ENCODE measurements around the gene G2E3.
A peak's percentile ranks its signal among the peaks of the same experiment; 100 is the strongest.
"Not testable (repeated sequence)": the region's sequence is repeated elsewhere in the genome, so short reads cannot be mapped to it uniquely, and the experiment has no call there.

G2E3 gene

DNA sequence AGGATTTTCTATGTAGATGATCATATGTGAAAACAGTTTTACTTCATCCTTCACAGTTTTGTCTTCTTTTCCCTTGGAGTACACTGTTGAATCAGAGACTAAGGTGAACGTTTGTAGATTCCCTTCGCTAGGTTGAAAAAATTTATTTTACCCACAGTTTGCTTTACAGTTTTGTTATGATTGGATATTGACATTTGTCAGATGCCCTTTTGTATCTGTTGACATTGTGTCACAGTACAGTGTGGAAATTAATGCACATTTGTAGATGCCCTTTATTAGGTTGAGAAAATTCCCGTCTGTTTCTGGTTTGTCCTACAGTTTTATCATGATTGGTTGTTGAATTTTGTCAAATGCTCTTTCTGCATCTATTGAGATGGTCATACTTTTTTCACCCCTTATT is 13.3 kb downstream of the G2E3 start:
- Mint-ChIP-seq H3K27me3 (no peaks in the 10 kb centered on the region), H3K9me3 (no peaks in the 10 kb centered on the region), H3K36me3 (ENCODE audit: insufficient read depth) (peaks cover 7% of the 10 kb centered on the region), H3K4me3 (no peak overlapping the region), H3K27ac (ENCODE audit: low read depth) (no peak overlapping the region), H3K4me1 (peaks cover 87% of the 10 kb centered on the region)
- ATAC-seq (replicated peaks; ENCODE audit: extremely low read depth, poor library complexity, severe bottlenecking) (no peak), DNase-seq (ENCODE audit: low spot score in 2 of 2) (no peak)

GRCh38 chr14:30572771-30573170 is 13.8 kb downstream of the G2E3 start:
- ATAC-seq (replicated peaks; ENCODE audit: extremely low read depth, poor library complexity, severe bottlenecking) (no peak), DNase-seq (ENCODE audit: low spot score in 2 of 2) (no peak)
- H3K27ac Mint-ChIP-seq (ENCODE audit: low read depth) = no peak overlapping the region
- peaks cover 87% of the 10 kb centered on the region for H3K4me1 Mint-ChIP-seq
- H3K9me3 Mint-ChIP-seq = no peaks in the 10 kb centered on the region
- H3K27me3 Mint-ChIP-seq = no peaks in the 10 kb centered on the region
- no peak overlapping the region for H3K4me3 Mint-ChIP-seq
- H3K36me3 Mint-ChIP-seq (ENCODE audit: insufficient read depth) = peaks cover 6% of the 10 kb centered on the region

- no peak for DNase-seq (ENCODE audit: low spot score in 2 of 2)
- H3K36me3 Mint-ChIP-seq (ENCODE audit: insufficient read depth) = peaks cover 6% of the 10 kb centered on the region
- peaks cover 87% of the 10 kb centered on the region for H3K4me1 Mint-ChIP-seq
- H3K27ac Mint-ChIP-seq (ENCODE audit: low read depth) = no peak overlapping the region
- H3K4me3 Mint-ChIP-seq = no peak overlapping the region
- H3K27me3 Mint-ChIP-seq = no peaks in the 10 kb centered on the region
- no peaks in the 10 kb centered on the region for H3K9me3 Mint-ChIP-seq
- no peak for ATAC-seq (replicated peaks; ENCODE audit: extremely low read depth, poor library complexity, severe bottlenecking)
Observed at GRCh38 chr14:30573226-30573814, 14.4 kb downstream of the G2E3 start.

DNA sequence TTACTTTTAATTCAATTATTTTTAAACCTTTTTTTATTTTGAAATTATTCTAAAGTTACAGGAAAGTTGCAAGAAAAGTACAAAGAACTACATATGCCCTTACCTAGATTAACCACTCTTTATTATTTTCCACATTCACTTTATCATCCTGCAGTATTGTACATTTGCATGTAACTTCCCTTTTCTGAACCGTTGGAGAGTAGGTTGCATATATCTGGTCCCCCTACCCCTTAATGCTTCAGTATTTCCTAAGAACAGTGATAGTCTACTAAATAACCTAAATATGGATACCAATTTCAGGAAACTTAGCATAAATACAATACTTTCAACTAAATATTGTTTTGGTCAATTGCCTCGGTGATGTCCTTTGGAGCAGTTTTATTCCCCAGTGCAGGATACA is 15.0 kb downstream of the G2E3 start:
- no peak for DNase-seq (ENCODE audit: low spot score in 2 of 2)
- Mint-ChIP-seq H3K4me3 (no peak overlapping the region), H3K36me3 (ENCODE audit: insufficient read depth) (peaks cover 6% of the 10 kb centered on the region), H3K27ac (ENCODE audit: low read depth) (peak overlapping the region; percentile 19), H3K9me3 (no peaks in the 10 kb centered on the region), H3K27me3 (no peaks in the 10 kb centered on the region), H3K4me1 (peaks cover 88% of the 10 kb centered on the region)
- no peak for ATAC-seq (replicated peaks; ENCODE audit: extremely low read depth, poor library complexity, severe bottlenecking)

GRCh38 chr14:30574777-30575176 is 15.8 kb downstream of the G2E3 start:
- not testable (repeated sequence) for H3K27me3 Mint-ChIP-seq; H3K9me3 Mint-ChIP-seq; H3K4me3 Mint-ChIP-seq; H3K36me3 Mint-ChIP-seq (ENCODE audit: insufficient read depth); DNase-seq (ENCODE audit: low spot score in 2 of 2); ATAC-seq (replicated peaks; ENCODE audit: extremely low read depth, poor library complexity, severe bottlenecking)
- Mint-ChIP-seq H3K4me1 (peaks cover 82% of the 10 kb centered on the region), H3K27ac (ENCODE audit: low read depth) (peak overlapping the region; percentile 19)

DNA sequence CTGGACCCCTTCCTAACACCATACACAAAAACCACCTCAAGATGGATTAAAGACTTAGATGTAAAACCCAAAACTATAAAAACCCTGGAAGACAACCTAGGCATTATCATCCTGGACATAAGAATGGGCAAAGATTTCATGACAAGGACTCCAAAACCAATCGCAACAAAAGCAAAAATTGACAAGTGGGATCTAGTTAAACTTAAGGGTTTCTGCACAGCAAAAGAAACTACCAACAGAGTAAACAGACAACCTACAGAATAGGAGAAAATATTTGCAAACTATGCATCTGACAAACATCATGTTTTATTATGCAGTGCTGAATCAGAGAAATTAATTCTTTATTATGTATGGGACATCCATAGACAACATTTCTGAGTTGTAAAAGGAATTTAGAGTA is 17.4 kb downstream of the G2E3 start:
- not testable (repeated sequence) for H3K4me3 Mint-ChIP-seq; H3K27ac Mint-ChIP-seq (ENCODE audit: low read depth); DNase-seq (ENCODE audit: low spot score in 2 of 2); H3K9me3 Mint-ChIP-seq; H3K27me3 Mint-ChIP-seq; ATAC-seq (replicated peaks; ENCODE audit: extremely low read depth, poor library complexity, severe bottlenecking); H3K36me3 Mint-ChIP-seq (ENCODE audit: insufficient read depth)
- peaks cover 66% of the 10 kb centered on the region for H3K4me1 Mint-ChIP-seq

DNA sequence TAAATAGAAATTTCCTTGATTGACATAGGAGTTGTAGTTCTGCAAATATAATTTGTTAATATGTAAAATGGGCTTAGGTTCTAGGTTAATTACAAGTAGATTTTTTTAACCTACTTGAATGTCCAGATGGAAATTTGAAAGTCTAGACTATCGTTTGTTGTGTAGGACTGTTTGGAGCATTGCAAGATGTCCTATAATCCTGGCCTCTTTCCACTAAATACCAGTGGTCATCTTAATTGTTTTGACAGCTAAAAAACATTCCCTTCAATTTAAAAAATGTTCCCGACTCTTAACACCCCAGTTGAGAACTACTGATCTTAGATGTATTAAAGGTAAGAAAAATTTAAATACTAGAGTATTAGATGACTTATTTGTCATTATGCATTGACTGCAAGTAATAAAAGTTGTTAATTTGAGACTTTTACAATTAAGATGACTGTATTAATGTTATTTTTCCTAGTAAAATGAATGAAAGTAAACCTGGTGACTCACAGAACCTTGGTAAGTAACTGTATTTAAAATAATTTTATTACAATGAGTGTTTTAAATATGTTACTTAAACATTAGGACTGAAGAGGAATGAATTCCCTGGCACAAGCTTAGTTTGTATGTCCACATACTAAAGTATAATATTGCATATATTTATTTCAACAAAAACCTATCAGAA is 21.8 kb downstream of the G2E3 start:
- ATAC-seq (replicated peaks; ENCODE audit: extremely low read depth, poor library complexity, severe bottlenecking) (no peak), DNase-seq (ENCODE audit: low spot score in 2 of 2) (no peak)
- Mint-ChIP-seq H3K4me3 (no peak overlapping the region), H3K27me3 (no peaks in the 10 kb centered on the region), H3K4me1 (peaks cover 55% of the 10 kb centered on the region), H3K27ac (ENCODE audit: low read depth) (no peak overlapping the region), H3K9me3 (no peaks in the 10 kb centered on the region), H3K36me3 (ENCODE audit: insufficient read depth) (peaks cover 5% of the 10 kb centered on the region)

DNA sequence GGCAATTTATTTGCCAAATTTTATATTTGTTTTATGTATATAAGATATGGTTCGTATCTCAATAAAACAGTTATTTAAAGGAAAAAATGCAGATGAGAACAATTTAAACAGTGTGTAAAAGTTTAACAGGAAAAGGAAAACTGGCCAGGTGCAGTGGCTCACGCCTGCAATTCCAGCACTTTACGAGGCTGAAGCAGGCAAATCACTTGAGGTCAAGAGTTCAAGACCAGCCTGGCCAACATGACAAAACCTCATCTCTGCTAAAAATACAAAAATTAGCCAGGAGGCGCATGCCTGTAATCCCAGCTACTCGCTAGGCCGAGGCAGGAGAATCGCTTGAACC is 22.3 kb downstream of the G2E3 start:
- Mint-ChIP-seq H3K36me3 (ENCODE audit: insufficient read depth) (peaks cover 7% of the 10 kb centered on the region), H3K4me1 (peaks cover 55% of the 10 kb centered on the region), H3K27me3 (no peaks in the 10 kb centered on the region), H3K4me3 (no peak overlapping the region), H3K9me3 (no peaks in the 10 kb centered on the region), H3K27ac (ENCODE audit: low read depth) (no peak overlapping the region)
- ATAC-seq (replicated peaks; ENCODE audit: extremely low read depth, poor library complexity, severe bottlenecking) = no peak
- no peak for DNase-seq (ENCODE audit: low spot score in 2 of 2)

- H3K4me1 Mint-ChIP-seq = peaks cover 50% of the 10 kb centered on the region
- no peak overlapping the region for H3K4me3 Mint-ChIP-seq
- no peak for DNase-seq (ENCODE audit: low spot score in 2 of 2)
- no peaks in the 10 kb centered on the region for H3K27me3 Mint-ChIP-seq
- no peak overlapping the region for H3K27ac Mint-ChIP-seq (ENCODE audit: low read depth)
- peaks cover 7% of the 10 kb centered on the region for H3K36me3 Mint-ChIP-seq (ENCODE audit: insufficient read depth)
- no peaks in the 10 kb centered on the region for H3K9me3 Mint-ChIP-seq
- no peak for ATAC-seq (replicated peaks; ENCODE audit: extremely low read depth, poor library complexity, severe bottlenecking)
Observed at GRCh38 chr14:30582376-30582775, 23.4 kb downstream of the G2E3 start.

DNA sequence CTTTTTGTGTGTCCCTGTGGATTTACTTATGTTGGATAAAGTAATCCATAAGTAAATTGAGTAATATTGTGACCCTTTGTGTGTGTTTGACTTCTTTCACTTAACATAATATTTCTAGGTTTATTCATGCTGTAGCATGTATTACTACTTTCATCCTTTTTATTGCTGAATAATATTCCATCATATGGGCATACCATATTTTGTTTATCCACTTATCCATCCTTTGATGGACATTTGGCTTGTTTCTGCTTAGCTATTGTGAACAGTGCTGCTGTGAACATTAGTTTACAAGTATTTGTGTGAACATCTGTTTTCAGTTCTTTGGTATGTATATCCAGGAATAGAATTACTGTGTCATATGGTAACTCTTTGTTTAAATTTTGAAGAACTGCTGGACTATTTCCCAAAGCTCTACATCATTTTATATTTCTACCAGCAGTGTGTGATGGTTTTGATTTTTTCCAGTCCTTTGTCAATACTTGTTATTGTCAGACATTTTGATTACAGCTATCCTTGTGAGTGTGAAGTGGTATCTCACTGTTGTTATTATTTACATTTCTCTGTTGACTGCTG is 25.2 kb downstream of the G2E3 start:
- H3K27me3 Mint-ChIP-seq = no peaks in the 10 kb centered on the region
- ATAC-seq (replicated peaks; ENCODE audit: extremely low read depth, poor library complexity, severe bottlenecking) (no peak), DNase-seq (ENCODE audit: low spot score in 2 of 2) (no peak)
- peaks cover 7% of the 10 kb centered on the region for H3K36me3 Mint-ChIP-seq (ENCODE audit: insufficient read depth)
- H3K9me3 Mint-ChIP-seq = no peaks in the 10 kb centered on the region
- H3K4me3 Mint-ChIP-seq = no peak overlapping the region
- no peak overlapping the region for H3K27ac Mint-ChIP-seq (ENCODE audit: low read depth)
- H3K4me1 Mint-ChIP-seq = peaks cover 32% of the 10 kb centered on the region

DNA sequence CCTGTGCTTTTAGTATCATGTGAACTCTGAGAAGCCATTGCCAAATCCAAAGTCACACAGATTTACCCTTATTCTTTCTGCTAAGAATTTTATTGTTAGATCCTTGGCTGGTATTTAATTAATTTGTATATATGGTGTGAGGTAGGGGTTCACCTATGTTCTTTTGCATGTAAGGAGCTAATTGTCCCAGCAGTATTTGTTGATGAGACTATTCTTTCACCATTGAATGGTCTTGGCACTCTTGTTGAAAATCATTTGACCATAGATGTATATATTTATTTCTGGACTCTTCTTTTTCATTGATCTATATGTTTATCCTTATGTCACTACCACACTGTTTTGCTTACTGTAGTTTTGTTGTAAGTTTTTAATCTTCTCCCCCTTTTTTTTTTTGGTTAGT is 26.2 kb downstream of the G2E3 start:
- no peak overlapping the region for H3K4me3 Mint-ChIP-seq
- H3K27ac Mint-ChIP-seq (ENCODE audit: low read depth) = no peak overlapping the region
- H3K9me3 Mint-ChIP-seq = no peaks in the 10 kb centered on the region
- DNase-seq (ENCODE audit: low spot score in 2 of 2) (no peak), ATAC-seq (replicated peaks; ENCODE audit: extremely low read depth, poor library complexity, severe bottlenecking) (no peak)
- no peaks in the 10 kb centered on the region for H3K27me3 Mint-ChIP-seq
- H3K4me1 Mint-ChIP-seq = peaks cover 32% of the 10 kb centered on the region
- peaks cover 13% of the 10 kb centered on the region for H3K36me3 Mint-ChIP-seq (ENCODE audit: insufficient read depth)

DNA sequence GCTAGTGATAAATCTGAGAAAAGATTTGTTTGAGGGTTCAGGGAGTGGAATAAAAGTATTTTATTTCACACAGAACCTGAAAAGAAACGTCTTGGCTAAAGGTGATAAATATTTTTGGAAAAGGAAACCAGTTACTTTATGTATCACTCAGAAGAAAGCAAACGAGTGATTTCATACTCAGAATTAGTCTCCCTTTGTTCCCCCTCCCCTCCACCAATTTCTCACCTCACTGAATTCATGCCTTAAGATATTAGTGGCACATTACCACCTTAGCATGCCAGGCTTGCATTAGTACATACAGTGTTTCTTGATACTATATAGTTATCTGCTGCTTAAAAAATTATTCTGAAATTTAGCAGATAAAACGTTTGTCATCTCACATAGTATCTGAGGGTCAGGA is 28.2 kb downstream of the G2E3 start:
- Mint-ChIP-seq H3K27ac (ENCODE audit: low read depth) (no peak overlapping the region), H3K4me1 (peaks cover 27% of the 10 kb centered on the region)

DNA sequence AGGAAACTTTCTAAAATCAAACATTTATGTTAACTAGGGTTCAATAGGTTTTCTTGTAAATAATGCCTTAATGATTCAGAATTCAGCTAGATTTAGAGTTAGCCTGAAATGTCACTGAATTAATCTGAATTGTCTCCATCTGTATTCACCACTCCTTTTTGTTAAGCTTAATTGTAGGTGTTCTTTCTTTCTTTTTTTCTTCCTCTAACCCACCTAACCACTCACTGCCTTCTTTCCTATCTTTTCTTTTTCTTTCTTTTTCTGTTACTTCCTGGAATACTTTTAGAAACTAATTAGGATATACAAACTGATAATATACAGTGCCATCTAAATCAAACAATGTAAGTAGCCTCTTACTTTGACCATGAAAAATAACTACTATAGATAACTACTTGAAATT is 29.9 kb downstream of the G2E3 start:
- no peaks in the 10 kb centered on the region for H3K27me3 Mint-ChIP-seq
- peaks cover 20% of the 10 kb centered on the region for H3K4me1 Mint-ChIP-seq
- DNase-seq (ENCODE audit: low spot score in 2 of 2) (no peak), ATAC-seq (replicated peaks; ENCODE audit: extremely low read depth, poor library complexity, severe bottlenecking) (no peak)
- no peaks in the 10 kb centered on the region for H3K9me3 Mint-ChIP-seq
- H3K27ac Mint-ChIP-seq (ENCODE audit: low read depth) = peak overlapping the region; percentile 17
- no peak overlapping the region for H3K4me3 Mint-ChIP-seq
- peaks cover 23% of the 10 kb centered on the region for H3K36me3 Mint-ChIP-seq (ENCODE audit: insufficient read depth)

More for the DNA sequence above, 28.2 kb downstream of the G2E3 start:
- Mint-ChIP-seq H3K27me3 (no peaks in the 10 kb centered on the region), H3K4me3 (no peak overlapping the region), H3K9me3 (no peaks in the 10 kb centered on the region), H3K36me3 (ENCODE audit: insufficient read depth) (peaks cover 22% of the 10 kb centered on the region)
- no peak for ATAC-seq (replicated peaks; ENCODE audit: extremely low read depth, poor library complexity, severe bottlenecking)
- DNase-seq (ENCODE audit: low spot score in 2 of 2) = no peak
